Caco-2 (cell line): Measurements from ENCODE around the gene ALG1L2. TPM values are rescaled to one million over a fixed set of nuclear protein-coding genes. Genes with fewer than 3 reads are reported as not detected.
"Not testable (repeated sequence)": the region's sequence is repeated elsewhere in the genome, so short reads cannot be mapped to it uniquely, and the experiment has no call there.

ENCODE experiments used
- BruUV-seq: library from RNA; stranded (reverse); fragments of 400-500 nt; replicated peaks from 2 replicates; lab custom pipeline; 2021; lab: Mats Ljungman, UMichigan
- CTCF ChIA-PET: fragments of 300-600 bp; sonication (Branson Sonifier 250); formaldehyde crosslinking; loops from one replicate; lab custom pipeline; 2022; ENCODE audit warnings: antibody characterized with exemption; lab: Charles Lee
- POLR2A ChIA-PET: fragments of 300-600 bp; sonication (Branson Sonifier 250); formaldehyde crosslinking; loops from one replicate; lab custom pipeline; 2022; ENCODE audit warnings: antibody characterized with exemption; lab: Charles Lee
- DNase-seq, 2 experiments: peaks; one replicate each; pipeline versions ENCODE4 v3.0.0 to v3.0.0-alpha.2; 2020 to 2022
- H3K27me3 ChIP-seq: replicated peaks from 2 replicates; pipeline ENCODE4 v1.6.0; 2011; ENCODE audit warnings: low read length; ENCODE audit not compliant: control insufficient read depth, insufficient read depth
- H3K36me3 ChIP-seq: 2 replicates; pipeline ENCODE4 v1.5.1; 2011; ENCODE audit warnings: low read length; ENCODE audit not compliant: control insufficient read depth, insufficient read depth
- H3K4me1 ChIP-seq: fragments of 250-450 bp; sonication (Bioruptor Pico); 2 replicates; pipeline ENCODE4 v1.5.1; 2020; ENCODE audit warnings: mild to moderate bottlenecking
- H3K4me3 ChIP-seq: 2 replicates; pipeline ENCODE4 v1.5.1; 2011; ENCODE audit warnings: low read depth, mild to moderate bottlenecking, control low read depth, low read length
- H3K9me3 ChIP-seq: fragments of 250-450 bp; sonication (Bioruptor Pico); 2 replicates; pipeline ENCODE4 v1.5.1; 2020; ENCODE audit warnings: mild to moderate bottlenecking, moderate library complexity
- H3K27ac Mint-ChIP-seq: one replicate; pipeline ENCODE4 v1.8.0; 2022; ENCODE audit warnings: mixed read lengths; ENCODE audit not compliant: unreplicated experiment
- H3K27me3 Mint-ChIP-seq: one replicate; pipeline ENCODE4 v1.8.0; 2022; ENCODE audit warnings: mixed read lengths; ENCODE audit not compliant: insufficient read depth, unreplicated experiment
- H3K36me3 Mint-ChIP-seq: one replicate; pipeline ENCODE4 v1.8.0; 2022; ENCODE audit warnings: mild to moderate bottlenecking, mixed read lengths; ENCODE audit not compliant: insufficient read depth, unreplicated experiment
- H3K4me1 Mint-ChIP-seq: one replicate; pipeline ENCODE4 v1.8.0; 2022; ENCODE audit warnings: low read depth, mixed read lengths; ENCODE audit not compliant: unreplicated experiment
- H3K4me3 Mint-ChIP-seq: one replicate; pipeline ENCODE4 v1.8.0; 2022; ENCODE audit warnings: mild to moderate bottlenecking, moderate library complexity, mixed read lengths; ENCODE audit not compliant: unreplicated experiment
- H3K9me3 Mint-ChIP-seq: one replicate; pipeline ENCODE4 v1.8.0; 2022; ENCODE audit warnings: mixed read lengths; ENCODE audit not compliant: unreplicated experiment
- intact Hi-C: fragments of 100-400 bp; cut with micrococcal nuclease; formaldehyde crosslinking; loops from one replicate; pipeline ENCODE4 v1.10.0; 2022; ENCODE audit not compliant: unreplicated experiment
- total RNA-seq: library from RNA; stranded (reverse); gene quantifications from 2 replicates; pipeline ENCODE4 v1.2.3, GENCODE V29; 2022

Gene ALG1L2
- total RNA-seq, 1 experiment from 2014 or later: 1.6 TPM

DNA sequence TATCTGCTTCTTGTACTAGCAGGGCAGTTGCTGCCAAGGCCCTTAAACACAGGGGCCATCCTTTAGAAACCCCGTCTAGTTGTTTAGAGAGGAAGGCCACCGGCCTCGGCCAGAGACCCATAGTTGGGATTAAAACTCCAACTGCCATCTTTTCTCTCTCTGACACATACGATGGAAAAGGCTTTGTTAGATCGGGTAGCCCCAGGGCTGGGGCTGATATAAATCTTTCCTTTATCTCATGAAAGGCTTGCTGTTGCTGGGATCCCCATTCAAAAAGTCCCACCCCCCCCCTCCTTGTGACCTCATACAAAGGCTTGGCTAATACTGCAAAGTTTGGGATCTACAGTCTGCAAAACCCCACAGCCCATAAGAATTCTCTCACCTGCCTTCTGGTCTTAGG is 63.8 kb downstream of the ALG1L2 start:
- H3K9me3 Mint-ChIP-seq, POLR2A ChIA-PET, H3K4me1 ChIP-seq, H3K27me3 Mint-ChIP-seq, H3K4me1 Mint-ChIP-seq, H3K9me3 ChIP-seq, DNase-seq, H3K4me3 ChIP-seq, CTCF ChIA-PET, H3K36me3 Mint-ChIP-seq, intact Hi-C loops, H3K27me3 ChIP-seq, H3K27ac Mint-ChIP-seq, H3K4me3 Mint-ChIP-seq, H3K36me3 ChIP-seq, BruUV-seq: not testable (repeated sequence)

GRCh38 chr3:130146465-130146864 is 64.8 kb downstream of the ALG1L2 start:
- H3K9me3 ChIP-seq, H3K36me3 Mint-ChIP-seq, H3K9me3 Mint-ChIP-seq, H3K4me1 ChIP-seq, H3K27me3 Mint-ChIP-seq, H3K27ac Mint-ChIP-seq, H3K4me1 Mint-ChIP-seq, CTCF ChIA-PET, H3K27me3 ChIP-seq, DNase-seq, POLR2A ChIA-PET, H3K36me3 ChIP-seq, H3K4me3 Mint-ChIP-seq, H3K4me3 ChIP-seq, BruUV-seq, intact Hi-C loops: not testable (repeated sequence)

Other genes starting within 250 kb of the ALG1L2 start
- 26.0 and 27.8 TPM in 2 replicates for gene TMCC1, start 188.1 kb upstream of the ALG1L2 start, total RNA-seq
- not detected in 2 replicates for gene TRH, start 107.1 kb upstream of the ALG1L2 start, total RNA-seq